GM20000 (cell line): ENCODE results near the gene TOMM34.

ENCODE experiments used
- DNase-seq: peaks from one replicate; pipeline ENCODE4 v3.0.0; 2012; ENCODE audit warnings: low spot score
- CTCF ChIP-seq: IDR thresholded peaks from 2 replicates; pipeline ENCODE4 v1.5.1; 2012; ENCODE audit warnings: mild to moderate bottlenecking, control low read depth; ENCODE audit errors: extremely low read depth, missing control alignments

TOMM34 gene

DNA sequence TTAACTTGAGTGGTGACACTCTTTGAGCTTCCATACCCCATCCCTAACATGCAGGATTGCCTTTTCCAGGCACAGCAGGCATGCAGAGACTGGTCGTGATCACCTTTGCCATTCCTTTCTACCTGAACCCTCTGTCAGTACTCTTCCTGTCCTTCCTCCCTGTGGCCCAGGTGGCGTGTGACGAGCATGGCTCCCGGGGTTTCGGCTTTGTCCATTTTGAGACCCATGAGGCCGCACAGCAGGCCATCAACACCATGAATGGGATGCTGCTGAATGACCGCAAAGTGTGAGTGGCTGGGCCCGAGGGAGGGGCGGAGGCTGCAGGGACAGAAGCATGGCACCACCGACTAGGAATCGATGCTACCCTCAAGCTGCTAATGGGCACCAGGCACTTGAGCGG is 43.6 kb downstream of the TOMM34 start:
- TF ChIP-seq CTCF = no peak
- no peak for DNase-seq

DNA sequence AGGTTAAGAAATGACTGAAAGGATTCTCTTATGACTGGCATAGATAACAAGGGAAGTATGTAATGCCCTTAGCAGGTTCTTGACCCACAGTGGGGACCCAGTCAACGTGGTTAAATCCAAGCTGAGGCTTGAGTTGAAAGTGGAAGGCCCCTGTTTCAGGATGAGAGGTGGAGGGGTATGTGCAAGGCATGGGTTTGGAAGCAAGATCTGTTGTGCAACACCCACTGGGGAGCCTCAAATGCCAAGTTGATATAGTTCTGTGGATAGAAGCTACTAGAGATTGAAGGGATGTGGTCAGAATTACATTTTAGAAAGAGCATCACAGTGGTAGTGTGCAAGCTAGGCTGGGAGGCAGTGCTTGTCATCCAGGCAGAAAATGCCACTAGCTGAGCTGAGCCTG is 45.3 kb downstream of the TOMM34 start:
- DNase-seq = no peak
- TF ChIP-seq CTCF = no peak

- TF ChIP-seq CTCF = no peak
- no peak for DNase-seq
Observed at GRCh38 chr20:44912189-44912588, 48.0 kb downstream of the TOMM34 start.

DNA sequence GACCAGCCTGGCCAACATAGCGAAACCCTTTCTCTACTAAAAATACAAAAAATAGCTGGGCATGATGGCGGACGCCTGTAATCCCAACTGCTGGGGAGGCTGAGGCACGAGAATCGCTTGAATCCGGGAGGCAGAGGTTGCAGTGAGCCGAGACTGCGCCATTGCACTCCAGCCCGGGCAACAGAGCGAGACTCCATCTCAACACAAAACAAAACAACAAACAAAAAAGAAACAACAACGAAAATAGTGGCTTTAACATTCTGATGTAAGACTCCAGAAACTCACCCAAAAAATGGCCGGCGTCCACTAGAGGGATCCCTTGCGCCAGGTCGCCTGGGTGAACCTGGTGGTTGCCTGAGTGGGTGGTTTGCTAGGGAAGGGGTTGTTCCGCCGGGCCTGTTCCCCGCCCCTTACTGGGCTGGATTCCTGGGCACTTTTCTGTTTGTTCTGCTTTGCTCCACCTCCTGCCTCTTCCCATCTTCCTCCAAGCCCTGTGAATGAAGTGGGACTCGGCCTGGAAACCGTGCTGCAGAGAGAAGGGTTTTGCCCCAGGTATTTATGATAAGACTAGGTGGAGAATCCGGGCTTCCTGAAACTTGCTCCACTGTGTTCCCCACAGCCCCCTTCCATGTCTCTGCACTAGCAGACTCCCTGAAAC is 48.8 kb downstream of the TOMM34 start:
- DNase-seq = peak; percentile 83
- peak; percentile 74 for TF ChIP-seq CTCF

DNA sequence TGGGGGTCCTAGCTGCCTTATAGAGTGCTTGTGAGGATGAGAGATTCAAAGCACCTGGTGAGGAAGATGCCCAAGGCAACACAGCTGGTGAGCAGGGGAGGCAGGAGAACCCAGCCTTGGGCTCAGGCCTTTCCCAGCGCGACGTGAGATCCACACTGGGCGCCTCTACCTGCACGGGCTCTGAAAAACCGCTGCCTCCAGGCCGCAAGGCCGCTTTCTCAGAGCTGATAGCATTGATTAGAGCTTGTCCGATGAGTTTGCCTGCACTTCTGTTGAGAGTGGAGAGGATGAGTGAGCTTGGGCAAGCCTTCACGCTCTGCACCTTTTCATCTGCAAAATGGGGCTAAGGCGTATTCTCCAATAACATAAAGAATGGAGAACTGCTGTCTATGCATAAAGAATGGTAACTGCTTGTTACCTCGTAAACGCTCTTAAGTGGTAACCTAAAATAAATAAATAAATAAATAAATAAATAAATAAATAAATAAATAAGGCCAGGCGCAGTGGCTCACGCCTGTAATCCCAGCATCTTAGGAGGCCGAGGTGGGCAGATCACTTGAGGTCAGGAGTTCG is 49.4 kb downstream of the TOMM34 start:
- DNase-seq = no peak
- TF ChIP-seq CTCF = no peak

DNA sequence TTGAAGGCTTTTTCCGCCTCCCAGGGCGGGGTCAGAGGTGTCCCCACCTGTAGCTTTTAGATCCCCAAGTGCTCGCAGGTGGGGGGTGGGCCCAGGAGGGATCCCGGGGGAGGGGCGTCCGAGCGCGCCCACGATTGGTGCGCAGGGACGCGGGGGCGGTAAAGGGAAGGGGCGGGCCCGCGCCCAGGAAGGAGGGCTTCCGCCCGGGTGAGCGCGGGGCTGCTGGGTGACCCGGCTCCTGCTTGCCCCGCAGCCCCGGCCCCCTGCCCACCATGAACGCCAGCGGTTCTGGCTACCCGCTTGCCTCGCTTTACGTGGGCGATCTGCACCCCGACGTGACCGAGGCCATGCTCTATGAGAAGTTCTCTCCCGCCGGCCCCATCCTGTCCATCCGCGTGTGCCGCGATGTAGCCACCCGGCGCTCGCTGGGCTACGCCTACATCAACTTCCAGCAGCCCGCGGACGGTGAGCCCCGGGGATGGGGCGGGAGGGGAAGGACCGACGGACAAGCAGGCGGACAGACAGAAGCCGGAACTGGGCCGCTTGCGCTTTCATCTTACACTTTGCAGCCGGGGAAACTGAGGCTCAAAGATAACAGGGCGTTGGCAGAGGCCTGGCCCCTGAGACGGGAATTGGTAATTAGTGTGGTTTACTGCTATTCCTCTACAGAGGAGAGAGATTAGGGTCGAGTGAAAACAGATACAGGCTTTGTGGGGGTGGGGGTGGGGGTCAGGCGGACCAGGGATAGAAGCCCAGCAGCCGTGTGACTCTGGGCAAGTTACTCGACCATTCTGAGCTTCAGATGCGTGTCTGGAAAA is 50.1 kb downstream of the TOMM34 start, which contains the start of gene PABPC1L:
TSS of gene PABPC1L (plus strand) at position 189 of the 818 bp plus-strand sequence. CDS start at position 273, 84 bp downstream.
- peak; percentile 92 for DNase-seq
- no peak for TF ChIP-seq CTCF

- TF ChIP-seq CTCF = no peak
- no peak for DNase-seq
Observed at GRCh38 chr20:44908987-44909871, 51.0 kb downstream of the TOMM34 start.
